ENCODE data around the gene CST2.

GRCh38 chr20:23776067-23776771, 50.3 kb downstream of the CST2 start:
- TF ChIP-seq CTCF (IDR thresholded peaks at IDR 0.05; ENCODE audit: poor library complexity, severe bottlenecking) (no peak), MXI1 (conservative IDR thresholded peaks at IDR 0.05; ENCODE audit: poor library complexity, severe bottlenecking) (no peak), POLR2AphosphoS5 (IDR thresholded peaks at IDR 0.05) (no peak)

Data from neural cell (in vitro differentiated cells).